Hepatocyte (in vitro differentiated cells): ENCODE data around the gene SRPRB. TPM values are rescaled to one million over a fixed set of nuclear protein-coding genes. Genes with fewer than 3 reads are reported as not detected.

Experiments
- DNase-seq: peaks from one replicate; pipeline ENCODE4 v3.0.0-alpha.2; 2016; ENCODE audit warnings: low spot score
- H2AFZ ChIP-seq: fragments of 200-600 bp; sonication (generic); 2 replicates; pipeline ENCODE4 v1.6.0; 2016; ENCODE audit warnings: antibody characterized with exemption, mild to moderate bottlenecking
- H3K27ac ChIP-seq: fragments of 200-600 bp; sonication (generic); 2 replicates; pipeline ENCODE4 v1.5.1; 2016; ENCODE audit warnings: mild to moderate bottlenecking
- H3K27me3 ChIP-seq: fragments of 200-600 bp; sonication (generic); 2 replicates; pipeline ENCODE4 v1.6.1; 2016
- H3K36me3 ChIP-seq: fragments of 200-600 bp; sonication (generic); replicated peaks from 2 replicates; pipeline ENCODE4 v1.5.1; 2016; ENCODE audit warnings: low read depth; ENCODE audit not compliant: insufficient read depth
- H3K4me1 ChIP-seq: fragments of 200-600 bp; sonication (generic); 2 replicates; pipeline ENCODE4 v1.5.1; 2016; ENCODE audit warnings: mild to moderate bottlenecking, moderate library complexity; ENCODE audit not compliant: insufficient read depth
- H3K4me2 ChIP-seq: fragments of 200-600 bp; sonication (generic); 2 replicates; pipeline ENCODE4 v1.6.0; 2016
- H3K4me3 ChIP-seq: fragments of 200-600 bp; sonication (generic); 2 replicates; pipeline ENCODE4 v1.5.1; 2016; ENCODE audit warnings: mild to moderate bottlenecking
- H3K79me2 ChIP-seq: fragments of 200-600 bp; sonication (generic); 2 replicates; pipeline ENCODE4 v1.6.0; 2017; ENCODE audit warnings: mild to moderate bottlenecking
- H3K9me2 ChIP-seq: fragments of 200-600 bp; sonication (generic); replicated peaks from 2 replicates; pipeline ENCODE4 v1.6.0; 2017; ENCODE audit warnings: mild to moderate bottlenecking; ENCODE audit not compliant: insufficient read depth
- H3K9me3 ChIP-seq: fragments of 200-600 bp; sonication (generic); 2 replicates; pipeline ENCODE4 v1.5.1; 2016; ENCODE audit warnings: low read depth, mild to moderate bottlenecking
- H4K20me1 ChIP-seq: fragments of 200-600 bp; sonication (generic); 2 replicates; pipeline ENCODE4 v1.6.0; 2016; ENCODE audit warnings: mild to moderate bottlenecking; ENCODE audit not compliant: insufficient read depth, poor library complexity, severe bottlenecking
- CTCF ChIP-seq: fragments of 200-600 bp; sonication (generic); IDR thresholded peaks from 2 replicates; pipeline ENCODE4 v1.5.1; 2016; ENCODE audit warnings: antibody characterized with exemption, mild to moderate bottlenecking; ENCODE audit not compliant: poor library complexity
- EZH2 ChIP-seq: fragments of 200-600 bp; sonication (generic); IDR thresholded peaks from 2 replicates; pipeline ENCODE4 v1.6.1; 2016; ENCODE audit warnings: antibody characterized with exemption, mild to moderate bottlenecking, borderline replicate concordance
- EZH2phosphoT487 ChIP-seq: fragments of 200-600 bp; sonication (generic); IDR thresholded peaks from one replicate; pipeline ENCODE4 v1.6.1; 2018; ENCODE audit warnings: antibody characterized with exemption, mild to moderate bottlenecking, low read depth, moderate library complexity; ENCODE audit not compliant: unreplicated experiment, severe bottlenecking
- WGBS: methylation state at CpG from one replicate; pipeline ENCODE4 v1.1.6; 2016; ENCODE audit warnings: low lambda C conversion rate; ENCODE audit errors: missing lambda C conversion rate; 5-methylcytosine and 5-hydroxymethylcytosine counted together
- polyA plus RNA-seq: library from polyadenylated mRNA; unstranded; fragments of >200 nt; fragmentation: Nextera tagmentation; extraction: Ambion mirVana; gene quantifications from 2 replicates; pipeline ENCODE4 v1.2.1, GENCODE V29; 2016
- total RNA-seq: library from RNA; depleted of rRNA; stranded (reverse); fragments of >200 nt; gene quantifications from 2 replicates; pipeline ENCODE4 v1.2.3, GENCODE V29; 2014

Gene SRPRB
- total and polyA plus RNA-seq, 2 experiments from 2014 or later, result 94.4 to 129 TPM

- H3K27me3 ChIP-seq, result no peaks in the 10 kb centered on the region
- H3K79me2 ChIP-seq, result peaks cover 22% of the 10 kb centered on the region
- WGBS, result 95% methylated on average over 5 of the region's 5 CpGs
- H4K20me1 ChIP-seq, result no peaks in the 10 kb centered on the region
- H3K4me3 ChIP-seq, result no peak overlapping the region
- no peak overlapping the region for H2AFZ ChIP-seq
- peaks cover 3% of the 10 kb centered on the region for H3K4me1 ChIP-seq
- no peak for DNase-seq
- H3K36me3 ChIP-seq, result no peaks in the 10 kb centered on the region
- H3K9me3 ChIP-seq, result no peaks in the 10 kb centered on the region
- no peak overlapping the region for H3K4me2 ChIP-seq
- H3K27ac ChIP-seq, result no peak overlapping the region
- no peaks in the 10 kb centered on the region for H3K9me2 ChIP-seq
- TF ChIP-seq CTCF, result no peak
- TF ChIP-seq EZH2phosphoT487, result no peak
These were observed 2.1 kb upstream of the SRPRB start for GRCh38 chr3:133803469-133803868.

GRCh38 chr3:133804896-133805295 is 719 bp upstream of the SRPRB start:
- Histone ChIP-seq H3K79me2 (peaks cover 30% of the 10 kb centered on the region), H3K9me2 (no peaks in the 10 kb centered on the region), H3K4me1 (peaks cover 3% of the 10 kb centered on the region), H4K20me1 (no peaks in the 10 kb centered on the region), H3K9me3 (no peaks in the 10 kb centered on the region), H3K27ac (no peak overlapping the region), H3K27me3 (no peaks in the 10 kb centered on the region), H3K4me2 (peak overlapping the region; percentile 88), H3K4me3 (no peak overlapping the region), H3K36me3 (no peaks in the 10 kb centered on the region), H2AFZ (peak overlapping the region; percentile 77)
- TF ChIP-seq CTCF, result no peak
- TF ChIP-seq EZH2, result no peak
- no peak for TF ChIP-seq EZH2phosphoT487
- 68% methylated on average over 4 of the region's 4 CpGs for WGBS
- no peak for DNase-seq

GRCh38 chr3:133805384-133805701 is 272 bp upstream of the SRPRB start:
- WGBS, result 34% methylated on average over 15 of the region's 15 CpGs
- H2AFZ ChIP-seq, result peak overlapping the region; percentile 77
- peak overlapping the region; percentile 18 for H3K4me3 ChIP-seq
- no peaks in the 10 kb centered on the region for H3K36me3 ChIP-seq
- peak overlapping the region; percentile 88 for H3K4me2 ChIP-seq
- DNase-seq, result no peak
- peaks cover 30% of the 10 kb centered on the region for H3K79me2 ChIP-seq
- no peaks in the 10 kb centered on the region for H3K27me3 ChIP-seq
- H3K27ac ChIP-seq, result no peak overlapping the region
- peaks cover 3% of the 10 kb centered on the region for H3K4me1 ChIP-seq
- H3K9me3 ChIP-seq, result no peaks in the 10 kb centered on the region
- H4K20me1 ChIP-seq, result no peaks in the 10 kb centered on the region
- H3K9me2 ChIP-seq, result no peaks in the 10 kb centered on the region
- no peak for TF ChIP-seq EZH2
- TF ChIP-seq EZH2phosphoT487, result no peak
- no peak for TF ChIP-seq CTCF

GRCh38 chr3:133812872-133813271 is 7.3 kb downstream of the SRPRB start:
- Histone ChIP-seq H3K27ac (no peak overlapping the region), H2AFZ (no peak overlapping the region), H3K4me1 (no peaks in the 10 kb centered on the region), H3K9me2 (no peaks in the 10 kb centered on the region), H3K27me3 (no peaks in the 10 kb centered on the region), H3K4me2 (no peak overlapping the region), H3K36me3 (no peaks in the 10 kb centered on the region), H3K4me3 (no peak overlapping the region), H4K20me1 (no peaks in the 10 kb centered on the region), H3K9me3 (no peaks in the 10 kb centered on the region), H3K79me2 (peaks cover 14% of the 10 kb centered on the region)
- WGBS, result 94% methylated on average over 1 of the region's 1 CpG
- no peak for DNase-seq
- TF ChIP-seq EZH2phosphoT487, result no peak
